A673 (cell line): ENCODE results near the gene GLRX3.

Source experiments
- EZH2 ChIP-seq: fragments of 200-600 bp; sonication (generic); IDR thresholded peaks from 2 replicates; pipeline ENCODE4 v1.6.1; 2017; ENCODE audit warnings: borderline replicate concordance, low read depth, mild to moderate bottlenecking, mixed read lengths, antibody characterized with exemption, low read length; ENCODE audit not compliant: poor library complexity, severe bottlenecking
- TF ChIP-seq, protein P1 (sequence below): fragments of 300-800, 200-600 bp; sonication (generic); conservative IDR thresholded peaks from 2 replicates; pipeline ENCODE4 v1.5.1; 2017; ENCODE audit warnings: low read depth, mild to moderate bottlenecking, antibody characterized with exemption, low read length, moderate library complexity, mixed read lengths

DNA sequence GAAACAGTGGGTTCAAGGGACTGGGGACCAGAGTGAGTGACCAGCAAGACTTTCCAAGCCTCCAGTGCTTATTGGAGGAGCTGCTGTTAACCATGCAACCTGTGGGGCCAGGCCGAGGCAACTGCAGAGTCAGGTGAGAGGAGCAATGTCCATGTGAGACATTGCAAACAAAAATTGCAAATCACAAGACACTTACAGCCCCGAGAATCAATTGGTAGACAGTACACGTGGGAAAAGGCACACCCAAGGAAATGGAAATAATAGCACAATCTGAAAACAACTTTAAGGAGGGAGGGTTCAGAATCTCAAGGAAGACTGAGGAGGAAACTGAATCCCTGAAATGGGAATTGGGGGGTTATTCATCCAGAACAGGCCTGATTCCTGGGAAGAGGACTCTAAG is 72.6 kb downstream of the GLRX3 start:
- TF ChIP-seq, protein P1, sequence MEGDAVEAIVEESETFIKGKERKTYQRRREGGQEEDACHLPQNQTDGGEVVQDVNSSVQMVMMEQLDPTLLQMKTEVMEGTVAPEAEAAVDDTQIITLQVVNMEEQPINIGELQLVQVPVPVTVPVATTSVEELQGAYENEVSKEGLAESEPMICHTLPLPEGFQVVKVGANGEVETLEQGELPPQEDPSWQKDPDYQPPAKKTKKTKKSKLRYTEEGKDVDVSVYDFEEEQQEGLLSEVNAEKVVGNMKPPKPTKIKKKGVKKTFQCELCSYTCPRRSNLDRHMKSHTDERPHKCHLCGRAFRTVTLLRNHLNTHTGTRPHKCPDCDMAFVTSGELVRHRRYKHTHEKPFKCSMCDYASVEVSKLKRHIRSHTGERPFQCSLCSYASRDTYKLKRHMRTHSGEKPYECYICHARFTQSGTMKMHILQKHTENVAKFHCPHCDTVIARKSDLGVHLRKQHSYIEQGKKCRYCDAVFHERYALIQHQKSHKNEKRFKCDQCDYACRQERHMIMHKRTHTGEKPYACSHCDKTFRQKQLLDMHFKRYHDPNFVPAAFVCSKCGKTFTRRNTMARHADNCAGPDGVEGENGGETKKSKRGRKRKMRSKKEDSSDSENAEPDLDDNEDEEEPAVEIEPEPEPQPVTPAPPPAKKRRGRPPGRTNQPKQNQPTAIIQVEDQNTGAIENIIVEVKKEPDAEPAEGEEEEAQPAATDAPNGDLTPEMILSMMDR = no peak
- no peak for TF ChIP-seq EZH2
